Adrenal gland (tissue), 5 donors: ENCODE data around the gene CTBP2.

Experiments
- POLR2A ChIP-seq, 2 donors: fragments of 450-650 bp; IDR thresholded peaks; one replicate each; pipeline ENCODE4 v1.6.1; 2017; ENCODE audit warnings: antibody characterized with exemption in 2 of 2, mild to moderate bottlenecking in 2 of 2, moderate library complexity in 1 of 2
- TF ChIP-seq, protein P1 (sequence below), 6 experiments: fragments of 450-650 bp in 4 of 6; fragments of 200-600 bp in 2 of 6; sonication (generic) in 1 of 6; IDR thresholded peaks; 1 replicate in 5 of 6; 2 replicates in 1 of 6; pipeline versions ENCODE4 v1.5.1 to v1.8.0; 2016 to 2021; ENCODE audit warnings: antibody characterized with exemption in 6 of 6, mild to moderate bottlenecking in 2 of 6, moderate library complexity in 1 of 6
- donor health status: DM: no; HTN: no; CAD: no.

DNA sequence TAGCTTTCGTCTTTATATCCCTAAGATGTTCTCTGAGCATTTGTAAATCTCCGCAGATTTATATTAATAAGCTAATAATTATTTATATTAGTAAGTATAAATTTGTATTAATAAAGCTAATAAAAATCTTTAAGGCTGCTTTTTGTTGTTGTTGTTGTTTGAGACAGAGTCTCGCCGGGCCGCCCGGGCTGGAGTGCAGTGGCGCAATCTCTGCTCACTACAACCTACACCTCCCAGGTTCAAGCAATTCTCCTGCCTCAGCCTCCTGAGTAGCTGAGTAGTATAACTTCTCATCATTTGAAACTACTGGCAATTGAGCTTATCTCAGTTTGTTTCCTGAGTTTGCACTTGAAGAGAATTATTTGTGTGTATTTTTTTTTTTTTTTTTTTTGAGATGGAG is 223.6 kb downstream of the CTBP2 start:
- TF ChIP-seq, protein P1, sequence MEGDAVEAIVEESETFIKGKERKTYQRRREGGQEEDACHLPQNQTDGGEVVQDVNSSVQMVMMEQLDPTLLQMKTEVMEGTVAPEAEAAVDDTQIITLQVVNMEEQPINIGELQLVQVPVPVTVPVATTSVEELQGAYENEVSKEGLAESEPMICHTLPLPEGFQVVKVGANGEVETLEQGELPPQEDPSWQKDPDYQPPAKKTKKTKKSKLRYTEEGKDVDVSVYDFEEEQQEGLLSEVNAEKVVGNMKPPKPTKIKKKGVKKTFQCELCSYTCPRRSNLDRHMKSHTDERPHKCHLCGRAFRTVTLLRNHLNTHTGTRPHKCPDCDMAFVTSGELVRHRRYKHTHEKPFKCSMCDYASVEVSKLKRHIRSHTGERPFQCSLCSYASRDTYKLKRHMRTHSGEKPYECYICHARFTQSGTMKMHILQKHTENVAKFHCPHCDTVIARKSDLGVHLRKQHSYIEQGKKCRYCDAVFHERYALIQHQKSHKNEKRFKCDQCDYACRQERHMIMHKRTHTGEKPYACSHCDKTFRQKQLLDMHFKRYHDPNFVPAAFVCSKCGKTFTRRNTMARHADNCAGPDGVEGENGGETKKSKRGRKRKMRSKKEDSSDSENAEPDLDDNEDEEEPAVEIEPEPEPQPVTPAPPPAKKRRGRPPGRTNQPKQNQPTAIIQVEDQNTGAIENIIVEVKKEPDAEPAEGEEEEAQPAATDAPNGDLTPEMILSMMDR (IDR thresholded peaks at IDR 0.05) = no peak
- no peak for TF ChIP-seq POLR2A (IDR thresholded peaks at IDR 0.05)
